SK-MEL-5 (cell line): Measurements from ENCODE around the gene MAMLD1. TPM values are rescaled to one million over a fixed set of nuclear protein-coding genes. Genes with fewer than 3 reads are reported as not detected.

ENCODE experiments used
- DNase-seq: peaks from one replicate; pipeline ENCODE4 v3.0.0-alpha.2; 2016; ENCODE audit warnings: low read depth, low spot score
- in situ Hi-C: cut with HindIII; loops from 2 replicates; pipeline ENCODE4 v1.10.0; 2016; ENCODE audit warnings: low sequenced_read_pairs, high pct_unique_total_duplicates, low pct_unique_long_range_greater_than_20kb
- total RNA-seq: library from RNA; depleted of rRNA; stranded (reverse); fragments of >200 nt; shearing (Covaris generic); gene quantifications from 2 replicates; pipeline ENCODE4 v1.2.3, GENCODE V29; 2014

Gene MAMLD1
- total RNA-seq, 1 experiment from 2014 or later, result 0.08 TPM

DNA sequence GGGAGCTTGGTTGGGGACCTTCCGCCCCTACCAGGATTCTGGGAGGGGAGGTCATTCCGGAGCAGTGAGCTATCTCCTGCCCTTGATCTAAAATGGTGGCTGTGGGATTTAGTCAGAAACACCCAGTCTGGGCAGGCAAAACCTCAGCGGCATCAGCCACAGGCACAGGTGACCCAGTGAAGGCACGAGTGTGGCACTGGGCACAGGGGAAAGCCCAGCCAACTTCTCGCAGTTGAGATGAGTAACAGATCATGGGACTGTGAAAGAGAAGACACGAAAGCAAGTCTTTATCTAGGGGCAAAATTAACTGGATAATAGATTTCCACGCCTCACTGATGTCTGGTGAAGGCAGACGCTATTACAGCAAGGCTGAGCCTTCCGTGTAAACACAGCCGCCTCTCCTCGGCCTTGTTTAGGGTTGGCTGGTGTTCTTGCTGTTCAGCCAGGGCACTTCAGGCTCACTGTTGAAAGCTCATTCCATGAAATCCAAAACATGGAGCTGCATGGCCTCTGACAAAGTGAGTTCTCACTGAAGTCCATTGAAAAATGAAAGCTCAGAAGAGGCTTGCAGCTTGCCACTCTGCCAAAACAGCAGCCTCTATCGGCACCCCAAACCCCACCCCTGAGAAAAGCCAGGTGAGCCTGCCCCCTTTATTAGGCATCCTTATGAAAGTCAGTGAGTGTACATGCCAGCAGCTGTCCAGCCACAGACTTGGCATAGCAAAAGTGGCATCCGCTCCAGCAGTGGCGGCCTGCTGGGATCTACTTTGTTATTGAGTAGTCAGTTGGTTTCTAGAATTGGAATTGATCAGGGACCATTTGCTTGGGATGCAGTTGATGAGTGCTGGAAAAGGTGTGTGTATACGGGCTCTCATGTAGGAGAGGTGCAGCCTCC, 103.0 kb downstream of the MAMLD1 start:
- DNase-seq, result peak; percentile 54
- in situ Hi-C loops, result no loop called here

DNA sequence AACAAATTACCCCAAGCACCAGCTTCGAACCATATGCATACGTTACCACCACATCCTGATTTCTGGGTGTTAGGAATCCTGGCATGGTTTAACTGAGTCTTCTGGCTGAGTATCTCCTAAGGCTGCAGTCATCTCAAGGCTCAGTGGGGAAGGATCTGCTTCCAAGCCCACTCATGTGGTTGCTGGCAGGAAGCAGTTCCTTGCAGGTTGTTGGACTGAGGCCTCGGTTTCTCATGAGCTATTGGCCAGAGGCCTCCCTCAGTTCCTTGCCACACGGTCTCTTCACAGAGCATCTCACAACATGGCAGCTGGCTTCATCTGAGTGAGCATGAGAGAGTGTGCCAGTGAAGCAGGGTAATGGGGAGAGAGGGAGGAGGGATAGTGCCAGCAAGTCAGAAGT, 109.2 kb downstream of the MAMLD1 start:
- no peak for DNase-seq
- in situ Hi-C loops, result no loop called here

DNA sequence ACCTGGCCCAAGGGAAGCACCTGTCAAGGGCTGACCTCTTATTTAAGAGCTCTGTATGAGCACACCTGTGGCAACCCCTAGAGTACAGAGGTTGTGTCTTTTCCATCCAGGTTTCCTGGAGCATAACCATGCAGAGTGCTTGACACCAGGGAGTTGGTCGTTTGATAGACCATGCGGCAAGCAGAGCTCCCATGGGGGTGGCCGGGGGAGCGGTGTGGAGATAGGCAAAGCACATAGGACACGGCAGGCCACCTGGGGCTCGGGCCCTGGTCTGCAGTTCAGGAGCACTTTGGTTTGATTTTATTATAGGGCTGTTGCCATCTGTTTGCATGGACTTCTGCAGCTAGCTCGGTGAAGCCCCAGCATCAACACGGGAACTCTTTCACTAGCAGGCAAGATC, 110.3 kb downstream of the MAMLD1 start:
- DNase-seq, result no peak
- in situ Hi-C loops, result no loop called here

DNA sequence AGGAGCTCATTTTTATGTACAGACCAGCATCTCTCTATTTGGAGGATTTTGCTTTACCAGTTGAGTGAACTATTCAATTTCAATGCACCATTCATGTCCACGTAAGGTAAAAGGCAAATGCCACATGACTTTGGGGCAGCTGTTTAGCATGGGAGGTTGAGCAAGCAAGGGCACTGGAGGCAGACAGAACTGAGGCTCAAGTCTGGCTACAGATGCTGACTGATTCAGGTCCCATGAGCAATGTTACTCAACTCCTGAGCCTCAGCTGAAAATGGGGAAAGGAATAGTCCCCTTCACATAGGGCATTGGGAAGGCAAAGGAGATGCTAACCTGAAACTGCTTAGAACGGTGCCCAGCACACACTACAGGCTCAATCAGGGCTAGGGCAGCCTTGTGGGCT, 112.3 kb downstream of the MAMLD1 start:
- in situ Hi-C loops, result no loop called here

DNA sequence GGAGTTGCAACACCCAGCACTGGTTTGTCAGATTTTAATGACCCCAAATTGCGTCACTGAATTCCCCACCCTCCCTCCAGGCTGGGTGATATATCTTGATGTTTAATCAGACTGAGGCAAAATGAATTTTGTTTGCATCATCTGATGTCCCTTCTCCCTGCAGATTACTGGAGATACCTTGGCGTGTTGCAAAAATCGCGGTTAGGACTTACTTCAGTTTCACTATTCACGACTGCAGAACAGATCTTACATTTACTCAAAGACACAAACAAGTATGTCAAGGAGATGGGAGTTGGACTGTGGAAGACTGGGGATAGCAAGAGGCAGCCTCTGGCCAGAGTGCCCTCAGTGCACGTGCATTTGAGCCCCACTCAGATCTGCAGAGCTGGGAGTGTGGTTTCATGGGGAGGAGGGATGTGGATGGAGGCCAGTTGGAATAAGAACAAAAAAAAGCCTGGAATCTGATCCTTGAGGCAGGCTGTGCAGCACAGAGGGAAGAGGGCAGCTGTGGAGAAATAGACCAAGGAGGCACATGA, 113.1 kb downstream of the MAMLD1 start:
- DNase-seq, result no peak
- in situ Hi-C loops, result no loop called here

More for the DNA sequence above, 112.3 kb downstream of the MAMLD1 start:
- DNase-seq, result peak; percentile 39

DNA sequence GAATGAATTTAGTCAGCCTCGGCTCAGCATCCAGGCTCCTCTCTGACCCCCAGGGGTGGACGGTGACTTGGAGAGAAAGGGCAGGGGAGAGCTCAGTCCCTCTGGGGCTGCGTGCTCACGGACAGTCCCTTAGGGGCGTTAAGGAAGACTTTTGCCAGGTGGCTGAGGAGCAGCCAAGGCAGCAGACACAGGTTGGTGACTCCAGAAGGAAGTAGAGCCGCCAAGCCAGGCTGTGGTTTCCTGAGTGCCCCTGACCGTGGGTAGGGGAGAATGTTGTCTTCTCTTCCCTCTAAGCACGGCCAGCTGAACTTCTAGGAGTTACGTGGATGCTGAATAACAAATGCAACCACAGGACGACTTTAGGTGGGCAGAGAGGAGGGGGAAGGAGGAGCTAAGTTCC, 114.3 kb downstream of the MAMLD1 start:
- in situ Hi-C loops, result no loop called here
- DNase-seq, result no peak

DNA sequence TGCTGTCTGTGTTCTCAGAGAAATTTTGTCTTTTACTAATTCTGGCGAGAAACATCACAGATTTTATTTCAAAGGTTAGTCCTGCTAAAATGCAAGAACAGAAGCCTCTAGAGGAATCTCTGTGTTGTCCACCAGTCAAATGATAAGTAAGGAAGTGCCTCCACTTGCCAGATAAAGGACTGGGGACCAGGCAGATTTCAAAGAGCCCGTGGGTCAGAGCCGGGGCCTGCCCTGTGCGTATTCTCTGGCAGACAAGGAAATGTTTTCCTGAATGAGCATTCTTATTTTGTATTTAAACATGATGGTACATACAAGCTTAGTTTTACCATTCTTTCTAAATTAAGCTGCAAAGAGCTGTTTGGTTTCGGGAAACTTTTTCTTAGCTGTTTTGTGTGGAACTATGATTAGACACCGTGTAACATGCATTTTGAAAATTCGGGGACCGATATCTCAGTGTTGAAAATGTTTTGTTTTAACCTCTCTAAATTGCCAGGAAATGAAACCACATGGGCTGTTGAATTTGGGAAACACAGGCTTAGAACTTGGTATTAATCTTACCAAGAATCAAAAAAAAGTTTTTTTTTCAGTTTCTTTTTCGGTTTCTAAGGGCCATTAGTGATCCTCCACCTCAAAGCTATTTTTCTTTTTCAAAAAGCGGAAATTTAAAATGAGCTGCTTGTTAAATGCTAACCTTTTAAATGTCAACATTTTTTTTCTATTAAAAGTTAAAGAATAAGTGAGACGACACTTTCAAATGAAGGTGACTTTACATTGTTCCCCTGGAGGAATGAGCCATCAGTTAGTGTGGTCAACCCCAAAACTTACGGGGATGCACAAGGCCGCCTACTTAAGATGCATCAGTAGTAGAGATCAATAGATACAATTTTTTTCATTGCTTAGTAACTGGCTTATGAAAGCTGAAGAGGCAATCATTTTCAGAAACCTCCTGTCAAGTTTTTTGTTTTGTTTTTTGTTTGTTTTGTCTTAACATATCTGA, 115.7 kb downstream of the MAMLD1 start:
- in situ Hi-C loops, result no loop called here
- DNase-seq, result no peak

DNA sequence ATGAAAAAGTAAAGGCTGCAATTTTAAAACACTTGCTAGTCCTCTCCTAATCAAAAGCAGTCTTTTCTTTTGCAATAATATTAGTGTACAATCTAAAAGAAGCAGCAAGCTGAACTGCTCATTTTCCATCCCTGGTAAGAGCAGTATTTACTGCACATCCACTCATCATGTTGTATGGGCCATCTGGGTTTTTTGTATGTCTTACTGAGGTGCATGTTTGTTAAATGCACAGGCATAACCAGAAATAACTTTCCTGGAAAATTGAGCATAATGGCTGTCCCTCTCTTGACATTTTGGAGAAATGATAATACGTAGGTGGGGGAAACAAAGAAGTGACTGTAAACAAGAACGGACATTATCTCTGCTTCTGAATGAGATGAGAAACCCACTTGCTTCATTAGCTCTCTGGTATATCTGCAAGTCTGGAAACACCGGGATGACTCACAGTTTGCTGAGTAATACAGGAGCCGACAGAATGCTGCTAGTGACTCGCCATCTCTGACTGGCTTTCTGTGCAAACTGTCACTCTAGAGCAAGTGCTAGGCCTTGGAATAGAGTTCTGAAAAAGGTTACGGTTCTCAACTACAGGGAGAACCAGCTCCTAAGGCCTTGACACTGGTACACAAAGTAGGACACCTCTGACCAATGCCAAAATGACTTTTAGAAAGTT, 119.6 kb downstream of the MAMLD1 start:
- peak; percentile 8 for DNase-seq
- in situ Hi-C loops, result no loop called here

DNA sequence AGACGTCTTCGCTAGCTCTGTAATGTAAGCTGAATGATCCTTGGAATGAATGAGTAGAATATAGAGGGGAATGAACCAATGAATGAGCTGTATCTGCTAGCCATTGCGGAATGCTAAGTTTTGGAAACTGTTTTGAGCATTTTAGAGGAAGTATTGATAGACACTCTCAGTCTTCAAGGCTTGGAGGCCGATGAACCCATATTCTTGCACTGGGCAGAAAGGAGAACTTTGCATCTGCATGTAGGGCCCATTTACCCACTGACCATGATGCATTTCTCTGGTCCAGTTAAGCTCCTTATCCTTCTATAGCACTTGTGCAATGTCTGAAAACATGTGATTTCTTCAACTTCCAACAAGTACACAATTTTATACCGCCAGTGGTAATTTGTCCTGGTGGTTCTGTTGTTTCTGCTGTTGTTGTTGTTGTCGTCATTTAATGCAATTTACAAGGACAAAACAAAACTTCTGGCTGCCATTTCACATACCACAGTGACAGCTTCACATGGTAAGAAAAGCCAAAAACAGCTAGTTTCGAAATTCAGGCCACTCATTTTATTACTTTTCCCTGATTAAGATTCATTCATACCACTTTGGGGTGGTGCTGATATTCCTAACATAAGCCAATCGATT, 120.4 kb downstream of the MAMLD1 start:
- in situ Hi-C loops, result no loop called here
- DNase-seq, result no peak

DNA sequence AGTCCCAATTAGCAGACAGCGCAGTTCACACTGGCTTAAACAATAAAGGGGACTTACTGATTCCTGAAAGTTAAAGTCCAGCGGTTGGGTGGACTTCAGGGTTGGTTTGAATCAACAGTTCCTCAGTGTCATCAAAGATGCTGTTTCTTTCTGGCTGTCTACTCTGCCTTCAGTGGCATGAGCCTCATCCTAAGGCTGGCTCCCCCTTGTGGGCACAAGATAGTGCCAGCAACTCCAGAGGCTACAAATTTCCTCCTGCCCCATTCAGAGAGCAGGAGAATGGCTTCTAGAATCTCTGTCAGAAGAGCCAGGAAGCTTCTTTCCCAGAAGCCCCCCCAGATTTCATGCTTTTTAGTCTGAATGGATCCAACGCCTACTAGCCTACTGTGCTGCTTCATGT, 122.9 kb downstream of the MAMLD1 start:
- peak; percentile 71 for DNase-seq
- in situ Hi-C loops, result no loop called here

DNA sequence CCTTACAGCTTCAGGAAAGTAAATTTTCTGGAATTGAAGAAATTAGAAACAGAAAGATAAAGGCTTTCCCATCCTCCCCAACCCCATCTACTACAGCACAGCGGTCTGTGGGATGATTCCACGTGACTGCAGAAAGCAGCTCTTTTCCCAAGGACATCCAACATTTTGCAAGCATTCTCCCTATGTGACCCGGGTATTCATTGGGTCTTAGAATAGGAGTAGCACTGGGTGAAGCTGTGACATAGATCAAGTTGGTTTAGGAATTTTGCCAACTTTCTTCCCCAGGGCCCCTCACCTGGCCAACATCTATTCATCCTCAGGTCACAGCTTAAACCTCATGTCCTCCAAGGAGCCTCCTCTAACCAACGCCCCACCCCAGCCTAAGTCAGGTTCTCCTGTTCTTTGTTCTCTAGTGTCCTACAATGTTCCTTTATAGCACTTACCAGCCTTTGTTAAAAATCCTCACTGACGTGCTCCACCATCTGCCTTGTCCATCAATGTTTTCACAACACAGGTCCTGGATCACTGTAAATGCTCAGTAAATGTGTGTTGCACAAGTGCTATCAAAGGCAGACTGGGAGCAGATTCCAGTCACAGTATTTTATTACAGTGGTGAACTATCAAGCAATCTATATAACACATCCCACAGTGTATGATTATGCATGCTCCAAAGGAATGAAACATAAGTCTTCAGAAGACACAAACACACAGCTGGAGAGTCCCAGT, 124.4 kb downstream of the MAMLD1 start:
- DNase-seq, result no peak
- in situ Hi-C loops, result no loop called here

DNA sequence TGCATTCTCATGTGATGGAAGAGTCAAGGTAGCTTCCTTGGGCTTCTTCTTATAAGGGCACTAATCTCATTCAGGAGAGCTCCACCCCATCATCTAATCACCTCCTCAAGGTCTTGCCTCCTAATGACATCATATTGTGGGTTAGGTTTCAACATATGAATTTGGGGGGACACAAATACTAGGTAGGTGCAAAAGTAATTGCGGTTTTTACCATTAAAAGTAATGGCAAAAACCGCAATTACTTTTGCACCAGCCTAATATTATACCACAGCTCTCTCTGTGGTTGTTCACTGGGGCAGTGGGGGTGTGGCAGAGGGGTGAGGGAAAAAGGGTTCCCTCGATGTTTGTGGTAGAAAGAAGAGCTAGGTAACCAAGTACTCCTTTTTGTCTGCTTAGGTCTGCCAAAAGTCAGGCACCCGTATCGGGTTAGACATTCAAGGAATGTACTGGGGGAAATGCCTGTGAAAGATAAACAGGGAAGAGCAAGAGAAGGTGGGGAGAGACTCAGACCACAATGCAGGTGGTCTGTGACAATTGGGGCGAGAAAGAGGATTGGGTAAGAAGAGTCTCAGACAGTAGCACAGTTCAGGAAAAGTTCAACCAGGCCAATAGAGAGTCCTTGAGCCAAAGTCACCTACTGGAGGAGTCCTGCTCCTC, 126.4 kb downstream of the MAMLD1 start:
- no peak for DNase-seq
- in situ Hi-C loops, result no loop called here

DNA sequence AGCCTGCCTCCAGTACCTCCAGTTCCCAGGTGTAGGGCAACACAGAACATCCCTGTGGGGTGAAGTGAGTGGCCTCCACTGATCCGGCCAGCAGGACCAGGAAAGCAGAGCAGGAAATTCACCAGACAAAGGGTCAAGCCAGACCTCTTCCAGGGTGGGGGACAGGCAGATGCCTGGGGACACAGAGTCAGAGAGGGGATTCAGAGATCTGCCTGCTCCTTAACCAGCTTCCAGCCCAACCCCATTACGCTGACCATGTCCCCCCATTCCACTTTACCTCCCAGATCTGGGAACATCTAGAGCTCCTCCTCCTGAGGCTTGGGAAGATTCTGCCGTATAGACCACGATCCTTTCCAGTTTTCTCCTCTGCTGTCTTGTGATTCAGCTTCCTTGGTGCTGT, 132.4 kb downstream of the MAMLD1 start:
- in situ Hi-C loops, result no loop called here

DNA sequence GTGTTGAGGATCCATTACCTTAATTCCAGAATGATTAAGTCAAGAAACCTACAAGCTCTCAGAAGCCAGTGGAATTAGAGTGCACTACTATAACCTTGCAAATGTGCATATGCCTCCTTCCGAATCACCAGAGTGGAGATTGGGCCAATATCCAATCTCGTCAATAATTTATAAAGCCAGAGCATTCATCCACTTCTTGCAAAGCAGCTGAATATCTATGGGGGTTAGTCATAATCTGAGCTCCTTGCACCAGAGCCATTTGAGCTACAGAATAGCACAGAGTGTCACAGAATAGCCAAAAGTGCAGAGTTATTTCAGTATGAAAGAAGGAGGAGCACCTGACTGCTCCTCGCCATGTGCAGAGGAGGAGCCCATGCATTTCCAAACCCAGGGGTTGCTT, 136.1 kb downstream of the MAMLD1 start:
- in situ Hi-C loops, result no loop called here
- no peak for DNase-seq

More for the DNA sequence above, 132.4 kb downstream of the MAMLD1 start:
- no peak for DNase-seq

DNA sequence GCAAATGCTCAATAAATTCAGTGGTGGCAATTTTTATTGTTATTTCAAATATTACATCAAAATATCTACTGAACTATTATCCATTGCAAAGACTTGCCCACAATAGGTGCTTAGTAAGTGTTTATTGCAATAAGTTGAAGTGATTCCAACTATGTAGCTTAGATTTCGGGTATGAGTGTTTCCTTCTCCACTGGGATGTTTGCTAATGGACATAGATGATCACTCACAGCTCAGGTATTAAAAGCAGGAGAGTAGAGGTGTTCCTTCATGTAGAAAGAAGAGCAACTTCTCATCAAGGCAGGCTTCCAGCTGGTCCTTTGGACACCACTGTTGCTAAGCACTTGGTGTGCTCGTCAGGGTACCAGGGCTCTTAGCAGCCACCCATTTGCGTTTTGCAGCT, 139.0 kb downstream of the MAMLD1 start:
- in situ Hi-C loops, result no loop called here
- no peak for DNase-seq
